Measurements from ENCODE around the gene AFDN. TPM values are rescaled to one million over a fixed set of nuclear protein-coding genes. Genes with fewer than 3 reads are reported as not detected.

Gene AFDN
- polyA plus RNA-seq, 1 experiment = 26.6 TPM

- no peak overlapping the region for H3K27ac ChIP-seq (ENCODE audit: low read depth, low read length)
- no peak overlapping the region for H3K4me3 ChIP-seq (ENCODE audit: low read depth, low read length)
- CTCF ChIA-PET = interaction anchor here (3.9 kb wide), 1 partner anchor 70 kb away, joined by 19 read pairs; no protein-coding TSS in a partner anchor
- H3K27me3 ChIP-seq (ENCODE audit: control insufficient read depth, insufficient read depth, low read length) = peaks cover 2% of the 10 kb centered on the region
- TF ChIP-seq, protein P1, sequence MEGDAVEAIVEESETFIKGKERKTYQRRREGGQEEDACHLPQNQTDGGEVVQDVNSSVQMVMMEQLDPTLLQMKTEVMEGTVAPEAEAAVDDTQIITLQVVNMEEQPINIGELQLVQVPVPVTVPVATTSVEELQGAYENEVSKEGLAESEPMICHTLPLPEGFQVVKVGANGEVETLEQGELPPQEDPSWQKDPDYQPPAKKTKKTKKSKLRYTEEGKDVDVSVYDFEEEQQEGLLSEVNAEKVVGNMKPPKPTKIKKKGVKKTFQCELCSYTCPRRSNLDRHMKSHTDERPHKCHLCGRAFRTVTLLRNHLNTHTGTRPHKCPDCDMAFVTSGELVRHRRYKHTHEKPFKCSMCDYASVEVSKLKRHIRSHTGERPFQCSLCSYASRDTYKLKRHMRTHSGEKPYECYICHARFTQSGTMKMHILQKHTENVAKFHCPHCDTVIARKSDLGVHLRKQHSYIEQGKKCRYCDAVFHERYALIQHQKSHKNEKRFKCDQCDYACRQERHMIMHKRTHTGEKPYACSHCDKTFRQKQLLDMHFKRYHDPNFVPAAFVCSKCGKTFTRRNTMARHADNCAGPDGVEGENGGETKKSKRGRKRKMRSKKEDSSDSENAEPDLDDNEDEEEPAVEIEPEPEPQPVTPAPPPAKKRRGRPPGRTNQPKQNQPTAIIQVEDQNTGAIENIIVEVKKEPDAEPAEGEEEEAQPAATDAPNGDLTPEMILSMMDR (IDR thresholded peaks at IDR 0.05; ENCODE audit: low read depth, low read length) = no peak
- peaks cover 6% of the 10 kb centered on the region; the same call in 1 of the 2 replicates for H3K9me3 ChIP-seq (ENCODE audit: control insufficient read depth, insufficient read depth, low read length)
- no peak for DNase-seq (ENCODE audit: low read depth, low spot score)
- POLR2A ChIA-PET = no interaction called here
These were observed 2.8 kb downstream of the AFDN start for GRCh38 chr6:167829513-167829912.

DNA sequence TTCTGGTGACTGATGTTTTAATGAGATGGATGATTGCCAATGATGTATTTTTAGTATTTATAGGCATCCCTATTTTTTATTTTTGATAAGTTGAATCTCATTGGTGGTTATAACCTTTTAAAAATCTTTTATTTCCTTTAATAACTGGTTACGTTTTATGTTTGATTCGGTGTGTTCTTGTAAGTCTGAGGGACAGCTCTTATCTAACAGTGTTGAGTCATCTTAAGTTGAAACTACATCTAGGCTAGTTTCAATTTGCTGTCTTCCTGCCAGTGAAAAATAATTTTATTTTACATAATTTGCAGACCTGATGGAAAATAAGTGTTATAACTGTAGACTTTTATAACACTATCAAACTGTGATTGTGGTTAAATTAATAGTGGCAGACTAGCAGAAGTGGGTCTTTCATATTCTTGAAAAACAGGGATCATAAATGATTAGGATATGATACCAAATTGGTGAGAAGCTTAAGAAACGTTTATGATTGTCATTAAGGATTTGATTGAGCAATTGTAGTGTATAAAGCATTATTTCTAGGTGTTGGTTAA lies 4.6 kb downstream of the AFDN start:
- Histone ChIP-seq H3K4me3 (ENCODE audit: low read depth, low read length) (no peak overlapping the region), H3K27me3 (ENCODE audit: control insufficient read depth, insufficient read depth, low read length) (no peaks in the 10 kb centered on the region), H3K9me3 (ENCODE audit: control insufficient read depth, insufficient read depth, low read length) (peaks cover 1% of the 10 kb centered on the region; the same call in 1 of the 2 replicates), H3K27ac (ENCODE audit: low read depth, low read length) (no peak overlapping the region)
- DNase-seq (ENCODE audit: low read depth, low spot score) = no peak
- ChIA-PET POLR2A (no interaction called here), CTCF (interaction anchor here (1.1 to 3.9 kb wide), 2 partner anchors 9 to 68 kb away, joined by 3 to 19 read pairs; no protein-coding TSS in a partner anchor)
- TF ChIP-seq, protein P1 (IDR thresholded peaks at IDR 0.05; ENCODE audit: low read depth, low read length) = no peak

DNA sequence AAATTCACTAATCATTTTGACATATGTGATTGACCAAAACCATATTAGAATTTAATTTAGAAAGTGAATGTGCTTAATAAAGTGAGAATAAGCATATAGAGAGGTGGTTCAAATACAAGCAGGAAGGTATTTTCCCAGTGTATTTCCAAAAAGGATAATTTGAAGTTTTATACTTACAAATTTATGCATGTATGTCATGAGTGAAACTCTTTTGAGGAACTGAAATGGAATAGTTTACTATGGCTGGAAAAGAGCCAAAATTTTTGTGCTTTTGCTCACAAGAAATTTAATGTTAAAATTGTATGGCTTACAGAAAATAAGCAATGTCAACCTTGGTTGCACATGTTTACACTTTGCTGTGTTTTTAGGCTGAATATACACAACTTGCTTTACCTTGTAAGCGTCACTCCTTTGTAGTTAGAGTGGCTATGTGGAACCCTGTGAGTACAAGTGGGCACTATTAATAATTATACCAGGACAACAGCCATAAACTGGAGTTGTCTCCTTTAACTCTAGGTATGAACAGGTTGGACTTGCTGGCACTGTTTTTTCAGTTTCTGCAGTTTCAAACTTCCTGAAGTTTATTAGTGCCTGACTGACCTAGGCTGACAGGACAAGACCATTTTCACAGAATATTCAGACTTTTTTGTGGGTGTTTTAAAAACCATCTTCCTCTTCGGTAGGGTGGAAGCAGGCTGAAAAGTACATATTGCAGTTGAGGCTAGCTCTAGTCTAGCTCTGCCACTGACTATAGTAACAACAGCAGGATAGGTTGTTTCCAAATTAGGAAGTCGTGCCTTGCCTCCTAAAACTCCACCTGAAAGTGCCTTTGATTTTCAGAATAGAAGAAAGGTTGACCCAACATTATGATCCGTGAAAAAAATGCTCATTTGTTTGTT lies 6.0 kb downstream of the AFDN start:
- ChIA-PET CTCF (no interaction called here), POLR2A (no interaction called here)
- Histone ChIP-seq H3K27ac (ENCODE audit: low read depth, low read length) (no peak overlapping the region), H3K27me3 (ENCODE audit: control insufficient read depth, insufficient read depth, low read length) (no peaks in the 10 kb centered on the region), H3K4me3 (ENCODE audit: low read depth, low read length) (no peak overlapping the region), H3K9me3 (ENCODE audit: control insufficient read depth, insufficient read depth, low read length) (no peaks in the 10 kb centered on the region)
- DNase-seq (ENCODE audit: low read depth, low spot score) = no peak
- TF ChIP-seq, protein P1 (IDR thresholded peaks at IDR 0.05; ENCODE audit: low read depth, low read length) = no peak

GRCh38 chr6:167833396-167833763 lies 6.7 kb downstream of the AFDN start:
- Histone ChIP-seq H3K4me3 (ENCODE audit: low read depth, low read length) (no peak overlapping the region), H3K27ac (ENCODE audit: low read depth, low read length) (no peak overlapping the region), H3K9me3 (ENCODE audit: control insufficient read depth, insufficient read depth, low read length) (no peaks in the 10 kb centered on the region), H3K27me3 (ENCODE audit: control insufficient read depth, insufficient read depth, low read length) (no peaks in the 10 kb centered on the region)
- POLR2A ChIA-PET = no interaction called here
- CTCF ChIA-PET = no interaction called here
- no peak for DNase-seq (ENCODE audit: low read depth, low spot score)
- TF ChIP-seq, protein P1 (IDR thresholded peaks at IDR 0.05; ENCODE audit: low read depth, low read length) = no peak

DNA sequence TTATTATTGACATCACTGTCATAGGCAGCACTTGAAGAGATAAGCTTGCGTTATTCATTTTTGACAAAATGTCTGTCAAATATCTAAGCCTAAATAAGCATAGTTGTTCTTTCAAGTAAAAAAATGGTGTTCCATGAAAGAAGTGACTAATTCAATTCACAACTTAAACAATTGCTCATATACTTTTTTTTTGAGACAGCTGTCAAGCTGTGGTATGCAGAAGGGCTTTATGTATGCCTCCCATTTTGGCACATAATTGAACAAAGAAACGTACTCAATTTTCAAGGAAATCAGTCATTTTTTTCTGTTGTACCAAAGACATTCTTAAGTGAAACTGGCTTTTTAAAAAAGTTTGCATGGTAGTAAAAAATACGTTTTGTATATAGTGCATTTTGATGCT lies 8.5 kb downstream of the AFDN start:
- Histone ChIP-seq H3K27me3 (ENCODE audit: control insufficient read depth, insufficient read depth, low read length) (no peaks in the 10 kb centered on the region), H3K9me3 (ENCODE audit: control insufficient read depth, insufficient read depth, low read length) (no peaks in the 10 kb centered on the region), H3K27ac (ENCODE audit: low read depth, low read length) (no peak overlapping the region), H3K4me3 (ENCODE audit: low read depth, low read length) (no peak overlapping the region)
- CTCF ChIA-PET = no interaction called here
- no peak for DNase-seq (ENCODE audit: low read depth, low spot score)
- TF ChIP-seq, protein P1 (IDR thresholded peaks at IDR 0.05; ENCODE audit: low read depth, low read length) = no peak
- POLR2A ChIA-PET = no interaction called here
